GM23338 (cell line): ENCODE results near the gene SRPK2. TPM values are rescaled to one million over a fixed set of nuclear protein-coding genes. Genes with fewer than 3 reads are reported as not detected.

ENCODE experiments used
- ATAC-seq: fragments of 200-7000 bp; cut with Tn5 transposase; 3 replicates; pipeline ENCODE4 v1.9.1; 2020
- DNase-seq: peaks from one replicate; pipeline ENCODE4 v3.0.0-alpha.2; 2015; ENCODE audit warnings: low spot score
- H2AFZ ChIP-seq: fragments of 200-600 bp; sonication (generic); 2 replicates; pipeline ENCODE4 v1.8.0; 2016; ENCODE audit warnings: antibody characterized with exemption, mild to moderate bottlenecking, moderate library complexity
- H3F3A ChIP-seq: fragments of 200-600 bp; sonication (generic); replicated peaks from 2 replicates; pipeline ENCODE4 v1.8.0; 2017; ENCODE audit warnings: antibody characterized with exemption, mixed run types, low read depth
- H3K27ac ChIP-seq: fragments of 200-600 bp; sonication (generic); 2 replicates; pipeline ENCODE4 v1.6.1; 2016; ENCODE audit warnings: low read depth
- H3K27me3 ChIP-seq: fragments of 200-600 bp; sonication (generic); 2 replicates; pipeline ENCODE4 v1.8.0; 2016; ENCODE audit warnings: mild to moderate bottlenecking, mixed run types, moderate library complexity; ENCODE audit not compliant: insufficient read depth
- H3K36me3 ChIP-seq: fragments of 200-600 bp; sonication (generic); 2 replicates; pipeline ENCODE4 v1.8.0; 2016; ENCODE audit warnings: mild to moderate bottlenecking; ENCODE audit not compliant: insufficient read depth
- H3K4me1 ChIP-seq: fragments of 200-600 bp; sonication (generic); 2 replicates; pipeline ENCODE4 v1.8.0; 2016; ENCODE audit warnings: mild to moderate bottlenecking, moderate library complexity; ENCODE audit not compliant: insufficient read depth
- H3K4me2 ChIP-seq: fragments of 200-600 bp; sonication (generic); 2 replicates; pipeline ENCODE4 v1.7.1; 2017; ENCODE audit warnings: mixed run types
- H3K4me3 ChIP-seq: fragments of 200-600 bp; sonication (generic); 2 replicates; pipeline ENCODE4 v1.6.1; 2016; ENCODE audit warnings: mixed run types
- H3K79me2 ChIP-seq: fragments of 200-600 bp; sonication (generic); replicated peaks from 2 replicates; pipeline ENCODE4 v1.8.0; 2017; ENCODE audit warnings: mild to moderate bottlenecking; ENCODE audit not compliant: insufficient read depth
- H3K9me2 ChIP-seq: fragments of 200-600 bp; sonication (generic); 2 replicates; pipeline ENCODE4 v1.8.0; 2017; ENCODE audit not compliant: insufficient read depth
- H4K20me1 ChIP-seq: fragments of 200-600 bp; sonication (generic); replicated peaks from 2 replicates; pipeline ENCODE4 v1.8.0; 2017; ENCODE audit warnings: mild to moderate bottlenecking; ENCODE audit not compliant: insufficient read depth
- H3K27ac Mint-ChIP-seq: 2 replicates; pipeline ENCODE4 v1.8.0; 2020; ENCODE audit warnings: inconsistent platforms, mild to moderate bottlenecking, moderate library complexity, mixed read lengths
- H3K27me3 Mint-ChIP-seq: 3 replicates; pipeline ENCODE4 v1.8.0; 2022; ENCODE audit warnings: low read depth, mild to moderate bottlenecking, moderate library complexity, mixed read lengths, inconsistent platforms; ENCODE audit not compliant: insufficient read depth, poor library complexity
- H3K36me3 Mint-ChIP-seq: 3 replicates; pipeline ENCODE4 v1.8.0; 2021; ENCODE audit warnings: low read depth, mild to moderate bottlenecking, inconsistent platforms, moderate library complexity, mixed read lengths
- H3K4me1 Mint-ChIP-seq: 3 replicates; pipeline ENCODE4 v1.8.0; 2020; ENCODE audit warnings: mild to moderate bottlenecking, inconsistent platforms, mixed read lengths
- H3K4me3 Mint-ChIP-seq: 3 replicates; pipeline ENCODE4 v1.8.0; 2021; ENCODE audit warnings: moderate library complexity, mild to moderate bottlenecking, inconsistent platforms, mixed read lengths
- H3K9me3 Mint-ChIP-seq: 3 replicates; pipeline ENCODE4 v1.8.0; 2020; ENCODE audit warnings: moderate library complexity, mild to moderate bottlenecking, inconsistent platforms, mixed read lengths
- CREB1 ChIP-seq: fragments of 250-450 bp; sonication (Bioruptor Pico); IDR thresholded peaks from 2 replicates; pipeline ENCODE4 v1.5.0; 2020; ENCODE audit warnings: low read depth, mild to moderate bottlenecking, moderate library complexity
- EZH2 ChIP-seq: fragments of 200-600 bp; sonication (generic); IDR thresholded peaks from one replicate; pipeline ENCODE4 v1.8.0; 2017; ENCODE audit warnings: antibody characterized with exemption, mild to moderate bottlenecking, low read depth; ENCODE audit not compliant: unreplicated experiment
- EZH2phosphoT487 ChIP-seq: fragments of 200-600 bp; sonication (generic); IDR thresholded peaks from one replicate; pipeline ENCODE4 v1.8.1; 2018; ENCODE audit warnings: antibody characterized with exemption; ENCODE audit not compliant: unreplicated experiment
- JUNB ChIP-seq: IDR thresholded peaks from one replicate; pipeline ENCODE4 v1.6.1; 2016; ENCODE audit warnings: antibody characterized with exemption; ENCODE audit not compliant: unreplicated experiment
- NANOG ChIP-seq: IDR thresholded peaks from 2 replicates; pipeline ENCODE4 v1.6.1; 2016; ENCODE audit warnings: antibody characterized with exemption, borderline replicate concordance
- POLR2AphosphoS5 ChIP-seq: IDR thresholded peaks from 2 replicates; pipeline ENCODE4 v1.6.1; 2016; ENCODE audit warnings: antibody characterized with exemption, low read depth
- STAT1 ChIP-seq: IDR thresholded peaks from one replicate; pipeline ENCODE4 v1.6.1; 2016; ENCODE audit warnings: antibody characterized with exemption; ENCODE audit not compliant: unreplicated experiment
- ZNF114 ChIP-seq: fragments of 250-450 bp; sonication (Bioruptor Pico); IDR thresholded peaks from 2 replicates; pipeline ENCODE4 v1.5.0; 2020; ENCODE audit warnings: mild to moderate bottlenecking, moderate library complexity
- ZNF331 ChIP-seq: fragments of 250-450 bp; sonication (Bioruptor Pico); IDR thresholded peaks from 2 replicates; pipeline ENCODE4 v1.5.0; 2020; ENCODE audit warnings: low read depth, mild to moderate bottlenecking, moderate library complexity
- ZNF462 ChIP-seq: fragments of 250-450 bp; sonication (Bioruptor Pico); IDR thresholded peaks from 2 replicates; pipeline ENCODE4 v1.5.0; 2020; ENCODE audit warnings: mild to moderate bottlenecking, moderate library complexity
- polyA plus RNA-seq: library from polyadenylated mRNA; unstranded; fragments of >200 nt; fragmentation: Nextera tagmentation; extraction: Ambion mirVana; gene quantifications from 2 replicates; pipeline ENCODE4 v1.2.1, GENCODE V29; 2016
- total RNA-seq: library from RNA; depleted of rRNA; stranded (reverse); fragments of >200 nt; shearing (Covaris generic); gene quantifications from 2 replicates; pipeline ENCODE4 v1.2.3, GENCODE V29; 2014
- TF ChIP-seq, protein P1 (sequence below): IDR thresholded peaks from one replicate; pipeline ENCODE4 v1.6.1; 2018; ENCODE audit warnings: antibody characterized with exemption; ENCODE audit not compliant: unreplicated experiment
- TF ChIP-seq, protein P2 (sequence below): IDR thresholded peaks from 2 replicates; pipeline ENCODE4 v1.6.1; 2016; ENCODE audit warnings: antibody characterized with exemption
- TF ChIP-seq, protein P3 (sequence below), 2 experiments: fragments of 200-600 bp in 1 of 2; sonication (generic) in 1 of 2; conservative IDR thresholded peaks; 2 replicates each; pipeline versions ENCODE4 v1.5.1 to v1.6.1; 2016 to 2017; ENCODE audit warnings: antibody characterized with exemption in 2 of 2, low read depth in 2 of 2, mild to moderate bottlenecking in 2 of 2, moderate library complexity in 1 of 2

Gene SRPK2
- total and polyA plus RNA-seq, 2 experiments from 2014 or later, result 66.3 to 91.5 TPM

GRCh38 chr7:105268511-105269392, 120.0 kb downstream of the SRPK2 start:
- H3F3A ChIP-seq, result no peaks in the 10 kb centered on the region
- peak overlapping the region; percentile 35 for H3K4me2 ChIP-seq
- Mint-ChIP-seq H3K27ac (peak overlapping the region; percentile 16), H3K27me3 (peaks cover 6% of the 10 kb centered on the region), H3K9me3 (no peaks in the 10 kb centered on the region), H3K4me1 (peaks cover 27% of the 10 kb centered on the region), H3K36me3 (no peaks in the 10 kb centered on the region), H3K4me3 (no peak overlapping the region)
- peaks cover 13% of the 10 kb centered on the region; the same call in 1 of the 2 replicates for H3K4me1 ChIP-seq
- H3K27ac ChIP-seq, result peak overlapping the region; percentile 16; the same call in 1 of the 2 replicates
- no peaks in the 10 kb centered on the region; the same call in 1 of the 2 replicates for H4K20me1 ChIP-seq
- 0 out of 2 replicates have a peak overlapping the region, but pooled peaks have one; percentile 7 for H3K4me3 ChIP-seq
- no peak; the same call in 2 of the 3 replicates for ATAC-seq
- no peaks in the 10 kb centered on the region for H3K27me3 ChIP-seq
- no peak for DNase-seq
- H3K79me2 ChIP-seq, result peaks cover 75% of the 10 kb centered on the region
- H2AFZ ChIP-seq, result no peak overlapping the region
- no peaks in the 10 kb centered on the region for H3K9me2 ChIP-seq
- H3K36me3 ChIP-seq, result no peaks in the 10 kb centered on the region
- no peak for TF ChIP-seq ZNF462 (CRISPR knock-in tag)
- no peak for TF ChIP-seq CREB1 (CRISPR knock-in tag)
- TF ChIP-seq, protein P1, sequence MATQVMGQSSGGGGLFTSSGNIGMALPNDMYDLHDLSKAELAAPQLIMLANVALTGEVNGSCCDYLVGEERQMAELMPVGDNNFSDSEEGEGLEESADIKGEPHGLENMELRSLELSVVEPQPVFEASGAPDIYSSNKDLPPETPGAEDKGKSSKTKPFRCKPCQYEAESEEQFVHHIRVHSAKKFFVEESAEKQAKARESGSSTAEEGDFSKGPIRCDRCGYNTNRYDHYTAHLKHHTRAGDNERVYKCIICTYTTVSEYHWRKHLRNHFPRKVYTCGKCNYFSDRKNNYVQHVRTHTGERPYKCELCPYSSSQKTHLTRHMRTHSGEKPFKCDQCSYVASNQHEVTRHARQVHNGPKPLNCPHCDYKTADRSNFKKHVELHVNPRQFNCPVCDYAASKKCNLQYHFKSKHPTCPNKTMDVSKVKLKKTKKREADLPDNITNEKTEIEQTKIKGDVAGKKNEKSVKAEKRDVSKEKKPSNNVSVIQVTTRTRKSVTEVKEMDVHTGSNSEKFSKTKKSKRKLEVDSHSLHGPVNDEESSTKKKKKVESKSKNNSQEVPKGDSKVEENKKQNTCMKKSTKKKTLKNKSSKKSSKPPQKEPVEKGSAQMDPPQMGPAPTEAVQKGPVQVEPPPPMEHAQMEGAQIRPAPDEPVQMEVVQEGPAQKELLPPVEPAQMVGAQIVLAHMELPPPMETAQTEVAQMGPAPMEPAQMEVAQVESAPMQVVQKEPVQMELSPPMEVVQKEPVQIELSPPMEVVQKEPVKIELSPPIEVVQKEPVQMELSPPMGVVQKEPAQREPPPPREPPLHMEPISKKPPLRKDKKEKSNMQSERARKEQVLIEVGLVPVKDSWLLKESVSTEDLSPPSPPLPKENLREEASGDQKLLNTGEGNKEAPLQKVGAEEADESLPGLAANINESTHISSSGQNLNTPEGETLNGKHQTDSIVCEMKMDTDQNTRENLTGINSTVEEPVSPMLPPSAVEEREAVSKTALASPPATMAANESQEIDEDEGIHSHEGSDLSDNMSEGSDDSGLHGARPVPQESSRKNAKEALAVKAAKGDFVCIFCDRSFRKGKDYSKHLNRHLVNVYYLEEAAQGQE, result no peak
- TF ChIP-seq, protein P2, sequence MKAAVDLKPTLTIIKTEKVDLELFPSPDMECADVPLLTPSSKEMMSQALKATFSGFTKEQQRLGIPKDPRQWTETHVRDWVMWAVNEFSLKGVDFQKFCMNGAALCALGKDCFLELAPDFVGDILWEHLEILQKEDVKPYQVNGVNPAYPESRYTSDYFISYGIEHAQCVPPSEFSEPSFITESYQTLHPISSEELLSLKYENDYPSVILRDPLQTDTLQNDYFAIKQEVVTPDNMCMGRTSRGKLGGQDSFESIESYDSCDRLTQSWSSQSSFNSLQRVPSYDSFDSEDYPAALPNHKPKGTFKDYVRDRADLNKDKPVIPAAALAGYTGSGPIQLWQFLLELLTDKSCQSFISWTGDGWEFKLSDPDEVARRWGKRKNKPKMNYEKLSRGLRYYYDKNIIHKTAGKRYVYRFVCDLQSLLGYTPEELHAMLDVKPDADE, result no peak
- TF ChIP-seq EZH2, result no peak
- no peak for TF ChIP-seq JUNB
- no peak for TF ChIP-seq ZNF114 (CRISPR knock-in tag)
- TF ChIP-seq ZNF331 (CRISPR knock-in tag), result no peak
- TF ChIP-seq NANOG, result no peak
- TF ChIP-seq, protein P3, sequence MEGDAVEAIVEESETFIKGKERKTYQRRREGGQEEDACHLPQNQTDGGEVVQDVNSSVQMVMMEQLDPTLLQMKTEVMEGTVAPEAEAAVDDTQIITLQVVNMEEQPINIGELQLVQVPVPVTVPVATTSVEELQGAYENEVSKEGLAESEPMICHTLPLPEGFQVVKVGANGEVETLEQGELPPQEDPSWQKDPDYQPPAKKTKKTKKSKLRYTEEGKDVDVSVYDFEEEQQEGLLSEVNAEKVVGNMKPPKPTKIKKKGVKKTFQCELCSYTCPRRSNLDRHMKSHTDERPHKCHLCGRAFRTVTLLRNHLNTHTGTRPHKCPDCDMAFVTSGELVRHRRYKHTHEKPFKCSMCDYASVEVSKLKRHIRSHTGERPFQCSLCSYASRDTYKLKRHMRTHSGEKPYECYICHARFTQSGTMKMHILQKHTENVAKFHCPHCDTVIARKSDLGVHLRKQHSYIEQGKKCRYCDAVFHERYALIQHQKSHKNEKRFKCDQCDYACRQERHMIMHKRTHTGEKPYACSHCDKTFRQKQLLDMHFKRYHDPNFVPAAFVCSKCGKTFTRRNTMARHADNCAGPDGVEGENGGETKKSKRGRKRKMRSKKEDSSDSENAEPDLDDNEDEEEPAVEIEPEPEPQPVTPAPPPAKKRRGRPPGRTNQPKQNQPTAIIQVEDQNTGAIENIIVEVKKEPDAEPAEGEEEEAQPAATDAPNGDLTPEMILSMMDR (conservative IDR thresholded peaks at IDR 0.05; ENCODE audit: low read depth in 2 of 2), result no peak
- TF ChIP-seq EZH2phosphoT487, result no peak
- TF ChIP-seq POLR2AphosphoS5, result no peak
- no peak for TF ChIP-seq STAT1
